GM12878 (cell line): ENCODE measurements around the gene CALN1.

Source experiments
- RFX5 ChIP-seq: IDR thresholded peaks from 2 replicates; pipeline ENCODE4 v1.6.1; 2011; ENCODE audit warnings: low read depth, low read length, improper control_type of control experiment
- SREBF2 ChIP-seq: IDR thresholded peaks from 2 replicates; pipeline ENCODE4 v1.6.1; 2012; ENCODE audit warnings: mild to moderate bottlenecking, low read length
- TF ChIP-seq, protein P1 (sequence below), 3 experiments: IDR thresholded peaks in 2 of 3; conservative IDR thresholded peaks in 1 of 3; 2 replicates each; pipeline ENCODE4 v1.5.1; 2011; ENCODE audit warnings: low read depth in 3 of 3, low read length in 3 of 3, mild to moderate bottlenecking in 3 of 3, control low read depth in 2 of 3, moderate library complexity in 2 of 3, inconsistent platforms in 1 of 3, mixed read lengths in 1 of 3; ENCODE audit not compliant: control insufficient read depth in 2 of 3, insufficient read depth in 1 of 3; ENCODE audit errors: extremely low read depth in 1 of 3
- TF ChIP-seq, protein P2 (sequence below): IDR thresholded peaks from 2 replicates; pipeline ENCODE4 v1.6.1; 2012; ENCODE audit warnings: low read depth, low read length, improper control_type of control experiment

DNA sequence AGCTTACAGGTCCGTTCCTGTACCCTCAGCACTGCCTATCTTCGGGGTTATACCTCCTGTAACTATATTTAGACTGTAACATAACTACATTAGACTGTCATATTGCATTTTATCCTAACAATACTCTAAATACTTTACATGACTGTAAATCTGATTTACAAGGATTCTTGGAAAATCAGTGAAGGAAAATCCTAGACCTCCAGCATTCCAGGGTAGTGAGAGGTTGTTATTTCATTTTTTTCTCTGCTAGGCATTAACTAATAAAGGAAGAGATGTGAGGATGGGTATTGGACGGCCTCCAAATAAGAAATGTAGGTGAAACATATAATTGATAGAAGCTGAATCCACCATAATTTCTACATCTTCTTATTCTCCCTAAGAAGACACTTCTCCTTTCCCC, 569.4 kb downstream of the CALN1 start:
- TF ChIP-seq RFX5 (no peak), SREBF2 (no peak)
- TF ChIP-seq, protein P1, sequence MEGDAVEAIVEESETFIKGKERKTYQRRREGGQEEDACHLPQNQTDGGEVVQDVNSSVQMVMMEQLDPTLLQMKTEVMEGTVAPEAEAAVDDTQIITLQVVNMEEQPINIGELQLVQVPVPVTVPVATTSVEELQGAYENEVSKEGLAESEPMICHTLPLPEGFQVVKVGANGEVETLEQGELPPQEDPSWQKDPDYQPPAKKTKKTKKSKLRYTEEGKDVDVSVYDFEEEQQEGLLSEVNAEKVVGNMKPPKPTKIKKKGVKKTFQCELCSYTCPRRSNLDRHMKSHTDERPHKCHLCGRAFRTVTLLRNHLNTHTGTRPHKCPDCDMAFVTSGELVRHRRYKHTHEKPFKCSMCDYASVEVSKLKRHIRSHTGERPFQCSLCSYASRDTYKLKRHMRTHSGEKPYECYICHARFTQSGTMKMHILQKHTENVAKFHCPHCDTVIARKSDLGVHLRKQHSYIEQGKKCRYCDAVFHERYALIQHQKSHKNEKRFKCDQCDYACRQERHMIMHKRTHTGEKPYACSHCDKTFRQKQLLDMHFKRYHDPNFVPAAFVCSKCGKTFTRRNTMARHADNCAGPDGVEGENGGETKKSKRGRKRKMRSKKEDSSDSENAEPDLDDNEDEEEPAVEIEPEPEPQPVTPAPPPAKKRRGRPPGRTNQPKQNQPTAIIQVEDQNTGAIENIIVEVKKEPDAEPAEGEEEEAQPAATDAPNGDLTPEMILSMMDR (IDR thresholded peaks at IDR 0.05 in 2 of 3, conservative IDR thresholded peaks at IDR 0.05 in 1 of 3; ENCODE audit: control insufficient read depth in 2 of 3, extremely low read depth in 1 of 3, insufficient read depth in 1 of 3, low read depth in 3 of 3, low read length in 3 of 3), result no peak
- TF ChIP-seq, protein P2, sequence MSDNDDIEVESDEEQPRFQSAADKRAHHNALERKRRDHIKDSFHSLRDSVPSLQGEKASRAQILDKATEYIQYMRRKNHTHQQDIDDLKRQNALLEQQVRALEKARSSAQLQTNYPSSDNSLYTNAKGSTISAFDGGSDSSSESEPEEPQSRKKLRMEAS, result no peak
